DND-41 (cell line): ENCODE results near the gene FOXF2.

Source experiments
- ATAC-seq: fragments of 200-7000 bp; cut with Tn5 transposase; 3 replicates; pipeline ENCODE4 v1.9.1; 2021; ENCODE audit warnings: low read depth; ENCODE audit not compliant: insufficient read depth
- DNase-seq: peaks from one replicate; pipeline ENCODE4 v3.0.0-alpha.2; 2020
- H2AFZ ChIP-seq: 2 replicates; pipeline ENCODE4 v1.6.0; 2012; ENCODE audit warnings: low read depth, low read length
- H3K27ac ChIP-seq: 2 replicates; pipeline ENCODE4 v1.5.1; 2012; ENCODE audit warnings: low read length, inconsistent platforms
- H3K27me3 ChIP-seq: fragments of 200-600 bp; sonication (generic); 2 replicates; pipeline ENCODE4 v1.6.0; 2012; ENCODE audit warnings: low read length, mild to moderate bottlenecking, inconsistent platforms; ENCODE audit not compliant: insufficient read depth, poor library complexity
- H3K36me3 ChIP-seq: 2 replicates; pipeline ENCODE4 v1.5.1; 2012; ENCODE audit warnings: low read length, inconsistent platforms; ENCODE audit not compliant: insufficient read depth
- H3K4me1 ChIP-seq: 2 replicates; pipeline ENCODE4 v1.5.1; 2012; ENCODE audit warnings: mild to moderate bottlenecking, low read length; ENCODE audit not compliant: insufficient read depth
- H3K4me2 ChIP-seq: 2 replicates; pipeline ENCODE4 v1.6.0; 2012; ENCODE audit warnings: mild to moderate bottlenecking, moderate library complexity, low read length, inconsistent platforms; ENCODE audit not compliant: insufficient read depth
- H3K4me3 ChIP-seq, 2 experiments: fragments of 200-600 bp in 1 of 2; shearing (Covaris generic) in 1 of 2; 2 replicates each; pipeline ENCODE4 v1.5.1; 2012 to 2016; ENCODE audit warnings: inconsistent platforms in 2 of 2, low read length in 2 of 2, mild to moderate bottlenecking in 2 of 2, low read depth in 1 of 2, moderate library complexity in 1 of 2
- H3K79me2 ChIP-seq: 2 replicates; pipeline ENCODE4 v1.6.0; 2012; ENCODE audit warnings: low read length, inconsistent platforms; ENCODE audit not compliant: insufficient read depth
- H3K9ac ChIP-seq: 2 replicates; pipeline ENCODE4 v1.6.0; 2012; ENCODE audit warnings: low read depth, mild to moderate bottlenecking, inconsistent platforms, low read length, moderate library complexity
- H3K9me3 ChIP-seq: 2 replicates; pipeline ENCODE4 v1.5.1; 2012; ENCODE audit warnings: low read length, moderate library complexity, mild to moderate bottlenecking, inconsistent platforms; ENCODE audit not compliant: insufficient read depth, severe bottlenecking
- H4K20me1 ChIP-seq: 2 replicates; pipeline ENCODE4 v1.6.0; 2012; ENCODE audit warnings: low read length; ENCODE audit not compliant: insufficient read depth
- CTCF ChIP-seq: IDR thresholded peaks from 2 replicates; pipeline ENCODE4 v1.5.1; 2012; ENCODE audit warnings: borderline replicate concordance, low read length, moderate library complexity, mild to moderate bottlenecking; ENCODE audit not compliant: poor library complexity, severe bottlenecking; ENCODE audit errors: extremely low read depth
- EZH2 ChIP-seq: IDR thresholded peaks from 3 replicates; pipeline ENCODE4 v1.6.1; 2012; ENCODE audit warnings: borderline replicate concordance, low read depth, mild to moderate bottlenecking, moderate library complexity, low read length, inconsistent platforms; ENCODE audit not compliant: severe bottlenecking

Gene FOXF2

GRCh38 chr6:1403851-1404712 is 14.7 kb downstream of the FOXF2 start:
- TF ChIP-seq CTCF (no peak), EZH2 (no peak)
- Histone ChIP-seq H3K27me3 (peaks cover 4% of the 10 kb centered on the region), H3K27ac (no peak overlapping the region), H3K4me1 (no peaks in the 10 kb centered on the region), H3K79me2 (no peaks in the 10 kb centered on the region), H2AFZ (no peak overlapping the region), H3K9me3 (no peaks in the 10 kb centered on the region), H4K20me1 (no peaks in the 10 kb centered on the region), H3K4me2 (no peak overlapping the region), H3K4me3 (no peak overlapping the region), H3K9ac (no peak overlapping the region), H3K36me3 (no peaks in the 10 kb centered on the region)
- DNase-seq (no peak), ATAC-seq (no peak)

- ATAC-seq (no peak), DNase-seq (no peak)
- H3K27me3 ChIP-seq: no peaks in the 10 kb centered on the region
- H3K4me2 ChIP-seq: no peak overlapping the region
- no peak overlapping the region for H3K4me3 ChIP-seq
- TF ChIP-seq EZH2: no peak
- no peak for TF ChIP-seq CTCF
- H2AFZ ChIP-seq: no peak overlapping the region
- H3K4me1 ChIP-seq: no peaks in the 10 kb centered on the region
- no peak overlapping the region for H3K9ac ChIP-seq
- no peaks in the 10 kb centered on the region for H4K20me1 ChIP-seq
- no peaks in the 10 kb centered on the region for H3K79me2 ChIP-seq
- no peaks in the 10 kb centered on the region for H3K9me3 ChIP-seq
- no peak overlapping the region for H3K27ac ChIP-seq
- no peaks in the 10 kb centered on the region for H3K36me3 ChIP-seq
These were observed 15.3 kb downstream of the FOXF2 start for GRCh38 chr6:1404713-1405098.

- ATAC-seq (no peak), DNase-seq (no peak)
- Histone ChIP-seq H3K4me1 (no peaks in the 10 kb centered on the region), H3K9me3 (no peaks in the 10 kb centered on the region), H3K27me3 (no peaks in the 10 kb centered on the region), H3K27ac (no peak overlapping the region), H3K4me2 (no peak overlapping the region), H3K79me2 (no peaks in the 10 kb centered on the region), H2AFZ (no peak overlapping the region), H3K36me3 (no peaks in the 10 kb centered on the region), H4K20me1 (no peaks in the 10 kb centered on the region), H3K9ac (no peak overlapping the region), H3K4me3 (no peak overlapping the region)
- TF ChIP-seq EZH2 (no peak), CTCF (no peak)
These were observed 15.8 kb downstream of the FOXF2 start for GRCh38 chr6:1405221-1405620.
